Astrocyte of the cerebellum (primary cell): ENCODE results near the gene PAX9.
A peak's percentile ranks its signal among the peaks of the same experiment; 100 is the strongest.

Experiments used
- DNase-seq: peaks from one replicate; pipeline ENCODE4 v3.0.0-alpha.2; 2011; ENCODE audit warnings: low read depth
- H3K4me3 ChIP-seq: 2 replicates; pipeline ENCODE4 v1.5.1; 2011; ENCODE audit warnings: mild to moderate bottlenecking, low read depth, low read length, moderate library complexity
- in situ Hi-C: cut with HindIII; loops from 2 replicates; pipeline ENCODE4 v1.10.0; 2017; ENCODE audit warnings: low sequenced_read_pairs
- TF ChIP-seq, protein P1 (sequence below): IDR thresholded peaks from 2 replicates; pipeline ENCODE4 v1.5.1; 2012; ENCODE audit warnings: low read length, low read depth, moderate library complexity, mild to moderate bottlenecking; ENCODE audit errors: missing control alignments

Gene PAX9

DNA sequence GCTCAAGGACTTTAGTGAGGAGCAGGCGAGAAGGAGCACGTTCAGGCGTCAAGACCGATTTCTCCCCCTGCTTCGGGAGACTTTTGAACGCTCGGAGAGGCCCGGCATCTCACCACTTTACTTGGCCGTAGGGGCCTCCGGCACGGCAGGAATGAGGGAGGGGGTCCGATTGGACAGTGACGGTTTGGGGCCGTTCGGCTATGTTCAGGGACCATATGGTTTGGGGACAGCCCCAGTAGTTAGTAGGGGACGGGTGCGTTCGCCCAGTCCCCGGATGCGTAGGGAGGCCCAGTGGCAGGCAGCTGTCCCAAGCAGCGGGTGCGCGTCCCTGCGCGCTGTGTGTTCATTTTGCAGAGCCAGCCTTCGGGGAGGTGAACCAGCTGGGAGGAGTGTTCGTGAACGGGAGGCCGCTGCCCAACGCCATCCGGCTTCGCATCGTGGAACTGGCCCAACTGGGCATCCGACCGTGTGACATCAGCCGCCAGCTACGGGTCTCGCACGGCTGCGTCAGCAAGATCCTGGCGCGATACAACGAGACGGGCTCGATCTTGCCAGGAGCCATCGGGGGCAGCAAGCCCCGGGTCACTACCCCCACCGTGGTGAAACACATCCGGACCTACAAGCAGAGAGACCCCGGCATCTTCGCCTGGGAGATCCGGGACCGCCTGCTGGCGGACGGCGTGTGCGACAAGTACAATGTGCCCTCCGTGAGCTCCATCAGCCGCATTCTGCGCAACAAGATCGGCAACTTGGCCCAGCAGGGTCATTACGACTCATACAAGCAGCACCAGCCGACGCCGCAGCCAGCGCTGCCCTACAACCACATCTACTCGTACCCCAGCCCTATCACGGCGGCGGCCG lies 1.1 kb downstream of the PAX9 start:
- H3K4me3 ChIP-seq: peak overlapping the region; percentile 36
- in situ Hi-C loops: no loop called here
- DNase-seq: no peak
- TF ChIP-seq, protein P1, sequence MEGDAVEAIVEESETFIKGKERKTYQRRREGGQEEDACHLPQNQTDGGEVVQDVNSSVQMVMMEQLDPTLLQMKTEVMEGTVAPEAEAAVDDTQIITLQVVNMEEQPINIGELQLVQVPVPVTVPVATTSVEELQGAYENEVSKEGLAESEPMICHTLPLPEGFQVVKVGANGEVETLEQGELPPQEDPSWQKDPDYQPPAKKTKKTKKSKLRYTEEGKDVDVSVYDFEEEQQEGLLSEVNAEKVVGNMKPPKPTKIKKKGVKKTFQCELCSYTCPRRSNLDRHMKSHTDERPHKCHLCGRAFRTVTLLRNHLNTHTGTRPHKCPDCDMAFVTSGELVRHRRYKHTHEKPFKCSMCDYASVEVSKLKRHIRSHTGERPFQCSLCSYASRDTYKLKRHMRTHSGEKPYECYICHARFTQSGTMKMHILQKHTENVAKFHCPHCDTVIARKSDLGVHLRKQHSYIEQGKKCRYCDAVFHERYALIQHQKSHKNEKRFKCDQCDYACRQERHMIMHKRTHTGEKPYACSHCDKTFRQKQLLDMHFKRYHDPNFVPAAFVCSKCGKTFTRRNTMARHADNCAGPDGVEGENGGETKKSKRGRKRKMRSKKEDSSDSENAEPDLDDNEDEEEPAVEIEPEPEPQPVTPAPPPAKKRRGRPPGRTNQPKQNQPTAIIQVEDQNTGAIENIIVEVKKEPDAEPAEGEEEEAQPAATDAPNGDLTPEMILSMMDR: no peak

DNA sequence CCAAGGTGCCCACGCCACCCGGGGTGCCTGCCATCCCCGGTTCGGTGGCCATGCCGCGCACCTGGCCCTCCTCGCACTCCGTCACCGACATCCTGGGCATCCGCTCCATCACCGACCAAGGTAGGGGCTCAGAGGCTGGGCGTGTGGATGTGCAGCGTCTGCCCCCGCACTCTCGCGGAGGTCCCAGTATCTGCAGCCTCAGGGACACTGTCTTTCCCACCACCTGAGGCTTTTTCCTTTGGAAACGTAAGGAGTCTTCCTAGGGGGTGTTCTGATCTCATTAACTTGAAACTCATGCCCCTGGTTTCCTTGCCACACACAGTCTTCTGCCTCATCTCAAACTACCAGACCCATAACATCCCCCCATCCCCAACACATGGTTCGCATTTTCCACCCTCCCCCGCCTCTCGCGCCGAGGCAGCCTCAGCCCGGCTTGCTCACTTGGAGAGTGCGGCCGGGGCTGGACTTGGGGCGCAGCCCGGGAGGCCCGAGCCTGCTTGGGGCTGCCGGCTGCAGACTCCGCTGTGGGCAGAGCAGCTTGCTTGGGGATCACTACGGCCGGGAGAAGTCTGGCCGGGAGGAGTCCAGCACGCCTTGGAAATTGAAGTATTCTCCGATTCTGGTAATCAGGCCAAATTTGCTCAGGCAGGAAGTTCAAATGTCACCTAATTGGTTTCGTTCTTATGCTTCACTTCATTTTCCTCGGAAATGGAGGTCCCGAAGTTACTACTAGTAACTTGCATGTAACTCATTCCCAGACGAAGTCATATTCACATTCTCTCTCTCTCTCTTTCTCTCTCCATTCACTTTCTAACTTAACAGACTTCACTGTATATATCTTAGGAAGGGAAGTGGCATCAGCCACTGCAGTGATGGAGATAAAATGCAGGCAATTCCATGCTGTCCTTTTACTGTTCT lies 2.0 kb downstream of the PAX9 start:
- H3K4me3 ChIP-seq: no peak overlapping the region
- TF ChIP-seq, protein P1: no peak
- in situ Hi-C loops: no loop called here
- no peak for DNase-seq

DNA sequence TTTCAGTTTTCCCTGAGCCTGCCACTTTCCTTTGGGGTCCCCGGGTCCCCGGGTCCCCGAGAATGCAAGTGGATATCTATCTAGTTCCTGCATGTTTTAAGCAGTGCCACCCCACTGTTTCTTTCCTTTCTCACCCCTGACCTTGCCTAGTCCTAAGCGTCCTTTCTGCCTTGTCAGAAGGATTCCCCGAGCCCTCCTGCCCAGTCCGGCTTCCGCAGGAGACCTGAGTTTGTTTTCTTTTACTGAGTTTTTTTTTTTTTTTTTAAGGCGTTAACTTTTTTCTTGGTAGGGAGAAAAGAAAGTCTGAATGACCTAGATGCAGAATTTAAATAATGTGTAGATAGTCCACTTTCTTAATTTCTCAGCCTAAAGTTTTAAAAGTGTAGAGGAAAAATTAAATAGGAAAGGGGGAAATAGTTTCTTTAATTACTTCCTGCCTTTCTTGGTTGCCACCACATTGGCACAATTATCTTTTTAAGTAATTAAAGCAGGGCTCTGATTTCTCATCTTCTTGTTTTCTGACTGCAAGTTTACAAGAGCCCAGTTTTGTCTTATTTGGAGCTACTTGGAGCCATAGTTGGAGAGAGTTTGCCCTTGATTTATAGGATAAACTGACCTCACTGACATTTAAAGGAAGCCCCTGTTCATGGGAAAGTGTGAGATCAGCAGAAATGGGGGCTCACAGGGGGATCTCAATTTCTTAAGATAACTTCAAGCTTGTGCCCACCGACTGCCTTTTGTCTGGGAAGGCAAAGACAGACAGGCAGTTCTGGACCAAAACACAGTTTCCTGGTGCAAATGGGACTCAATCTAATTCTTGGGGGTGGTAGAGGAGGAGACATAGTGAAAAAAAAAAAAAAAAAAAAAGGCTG lies 2.9 kb downstream of the PAX9 start:
- no peak overlapping the region for H3K4me3 ChIP-seq
- in situ Hi-C loops: no loop called here
- TF ChIP-seq, protein P1: no peak
- DNase-seq: no peak

DNA sequence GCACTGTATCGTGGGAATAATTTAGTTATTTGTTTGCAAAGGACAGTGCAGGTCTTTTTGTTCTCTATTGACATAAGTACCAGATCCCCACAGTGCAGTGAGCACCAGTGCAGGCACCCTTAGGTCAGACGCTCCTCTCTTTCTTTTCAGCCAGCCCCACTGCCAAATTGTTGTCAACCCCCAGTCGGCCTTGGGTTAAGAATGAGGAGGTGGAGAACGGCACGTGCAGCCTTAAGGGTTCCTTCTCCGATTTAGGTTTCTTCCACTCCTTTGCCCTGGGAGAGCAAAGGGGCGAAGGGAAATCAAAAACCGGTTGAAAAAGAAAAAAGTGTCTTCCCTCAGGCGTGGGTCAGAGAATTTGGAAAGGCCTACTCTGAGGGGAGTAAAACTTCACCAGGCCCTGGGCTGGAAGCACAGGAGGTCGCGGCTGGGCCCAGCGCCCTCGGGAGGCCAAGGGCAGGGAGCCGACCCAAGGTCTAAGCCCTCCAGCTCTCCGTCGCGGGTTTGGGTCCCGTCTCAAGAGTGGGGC lies 4.3 kb downstream of the PAX9 start:
- in situ Hi-C loops: no loop called here
- TF ChIP-seq, protein P1: no peak
- no peak overlapping the region for H3K4me3 ChIP-seq
- DNase-seq: no peak

DNA sequence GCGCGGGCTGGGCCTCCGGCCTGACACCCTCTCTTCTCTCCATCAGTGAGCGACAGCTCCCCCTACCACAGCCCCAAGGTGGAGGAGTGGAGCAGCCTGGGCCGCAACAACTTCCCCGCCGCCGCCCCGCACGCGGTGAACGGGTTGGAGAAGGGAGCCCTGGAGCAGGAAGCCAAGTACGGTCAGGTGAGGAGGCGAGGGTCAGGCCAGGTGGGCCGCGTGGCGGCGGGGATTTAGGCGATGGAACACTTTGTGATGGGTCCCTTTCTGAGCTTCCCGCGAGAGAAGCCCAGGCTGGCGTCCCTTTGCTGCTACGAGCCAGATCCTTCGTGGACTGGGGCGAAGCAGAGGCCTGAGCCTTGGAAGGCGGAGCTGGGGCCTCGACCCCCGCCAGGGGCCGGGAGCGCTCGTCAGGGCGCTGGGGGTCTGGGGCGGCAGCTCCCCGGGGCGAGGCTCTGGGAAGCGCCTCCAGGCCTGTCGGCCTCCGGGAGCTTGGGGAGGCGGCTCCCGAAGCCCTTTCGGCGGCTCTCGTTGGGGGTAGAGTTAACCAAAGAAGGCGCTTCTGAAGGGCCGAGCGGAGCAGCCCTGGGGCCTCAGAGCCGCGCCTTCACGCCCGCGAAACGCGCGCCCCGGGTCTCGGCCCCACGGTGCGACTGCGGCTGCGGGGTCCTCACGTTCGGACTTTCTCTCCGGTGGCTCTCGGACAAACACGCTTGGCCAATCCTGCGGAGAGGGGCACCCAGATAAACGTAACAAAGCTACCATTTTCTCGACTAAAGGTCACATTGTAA lies 5.0 kb downstream of the PAX9 start:
- DNase-seq: no peak
- no peak overlapping the region for H3K4me3 ChIP-seq
- in situ Hi-C loops: no loop called here
- TF ChIP-seq, protein P1: no peak
